HG03045 (cell line): ENCODE results near the gene SNX30.

Source experiments
- ATAC-seq: cut with Tn5 transposase; IDR thresholded peaks from one replicate; pipeline ENCODE4 v1.9.1; 2021; ENCODE audit warnings: mild to moderate bottlenecking, moderate library complexity; ENCODE audit not compliant: unreplicated experiment

The SNX30 gene

DNA sequence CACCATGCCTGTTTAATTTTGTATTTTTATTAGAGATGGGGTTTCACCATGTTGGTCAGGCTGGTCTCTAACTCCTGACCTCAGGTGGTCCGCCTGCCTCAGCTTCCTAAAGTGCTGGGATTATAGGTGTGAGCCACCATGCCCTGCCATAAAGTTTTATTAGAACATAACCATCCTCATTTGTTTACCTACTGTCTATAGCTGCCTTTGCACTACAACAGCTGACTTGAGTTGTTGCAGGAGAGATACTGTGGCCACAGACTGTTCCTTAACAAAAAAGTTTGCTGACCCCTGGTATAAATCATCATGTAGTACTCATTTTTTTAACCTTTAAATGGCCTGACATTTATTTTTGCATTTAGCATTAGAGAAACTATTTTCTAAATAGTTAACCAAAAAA lies 31.7 kb downstream of the SNX30 start:
- ATAC-seq: no peak

DNA sequence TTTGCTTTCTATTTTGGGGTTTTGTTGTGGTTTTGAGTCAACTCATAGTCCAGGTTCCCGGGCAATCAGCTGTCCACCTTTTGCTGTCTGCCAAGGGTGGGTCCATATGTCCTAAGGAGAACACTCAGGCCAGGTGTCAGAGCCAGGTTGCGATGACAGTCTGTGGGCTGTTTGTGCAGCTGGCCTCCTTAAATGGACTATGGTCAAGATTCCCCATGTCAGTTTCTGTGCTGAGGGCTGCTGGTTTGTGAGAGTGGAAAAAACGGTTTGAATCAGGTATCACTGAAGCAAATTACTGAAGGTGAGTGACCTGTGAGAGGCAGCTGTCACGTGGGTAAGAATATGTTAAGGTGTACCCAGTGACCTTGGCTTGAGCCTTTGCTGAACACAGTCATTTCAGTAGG lies 33.0 kb downstream of the SNX30 start:
- ATAC-seq: no peak

DNA sequence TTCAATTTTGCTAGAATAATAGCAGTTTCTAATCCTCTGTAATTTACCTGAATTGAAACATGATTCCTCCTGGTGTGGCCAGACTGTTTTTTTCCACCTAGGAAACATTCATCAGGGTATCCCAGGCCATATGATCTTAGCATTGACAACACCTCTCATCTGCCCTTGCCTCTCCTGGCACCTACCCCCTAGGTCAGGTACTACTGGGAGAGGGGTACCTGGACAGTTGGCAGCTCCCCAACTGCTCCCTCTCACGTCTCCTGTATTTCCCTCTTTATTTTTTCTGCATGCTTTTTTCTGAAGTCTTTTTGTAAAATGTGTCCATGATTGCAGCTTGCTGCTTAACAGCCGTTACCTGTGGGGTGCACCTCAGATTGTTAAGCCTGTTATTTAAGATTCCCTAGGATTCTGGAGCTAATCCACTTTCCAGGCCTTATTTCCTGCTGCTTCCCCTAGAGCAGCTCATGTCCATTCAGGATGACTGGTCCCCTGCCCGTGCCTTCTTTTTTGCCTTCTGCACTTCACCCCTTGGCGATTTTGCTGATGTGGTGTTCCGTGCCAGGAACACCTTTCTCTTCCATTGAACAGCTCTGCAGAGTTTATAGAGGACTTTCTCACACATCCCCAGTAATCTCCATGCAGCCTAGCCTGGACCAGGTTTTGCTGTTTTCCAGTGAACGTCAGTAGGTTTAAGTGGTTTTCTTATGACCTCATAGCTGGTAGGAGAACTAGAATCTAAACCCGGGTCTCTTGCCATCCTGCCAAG lies 33.6 kb downstream of the SNX30 start:
- ATAC-seq: no peak

DNA sequence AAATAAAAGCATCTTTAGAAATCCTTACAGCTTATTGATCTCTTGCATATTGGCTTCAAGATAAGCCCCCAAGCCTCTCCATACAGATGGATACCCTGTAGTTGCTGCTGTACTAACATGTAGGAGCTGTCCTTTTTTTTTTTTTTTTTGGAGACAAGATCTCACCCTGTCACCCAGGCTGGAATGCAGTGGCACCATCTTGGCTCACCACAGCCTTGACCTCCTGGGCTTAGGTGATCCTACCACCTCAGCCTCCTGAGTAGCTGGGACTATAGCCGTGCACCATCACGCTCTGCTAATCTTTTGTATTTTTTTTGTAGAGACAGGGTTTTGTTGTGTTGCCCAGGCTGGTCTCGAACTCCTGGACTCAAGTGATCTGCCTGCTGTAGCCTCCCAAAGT lies 35.4 kb downstream of the SNX30 start:
- ATAC-seq: no peak

DNA sequence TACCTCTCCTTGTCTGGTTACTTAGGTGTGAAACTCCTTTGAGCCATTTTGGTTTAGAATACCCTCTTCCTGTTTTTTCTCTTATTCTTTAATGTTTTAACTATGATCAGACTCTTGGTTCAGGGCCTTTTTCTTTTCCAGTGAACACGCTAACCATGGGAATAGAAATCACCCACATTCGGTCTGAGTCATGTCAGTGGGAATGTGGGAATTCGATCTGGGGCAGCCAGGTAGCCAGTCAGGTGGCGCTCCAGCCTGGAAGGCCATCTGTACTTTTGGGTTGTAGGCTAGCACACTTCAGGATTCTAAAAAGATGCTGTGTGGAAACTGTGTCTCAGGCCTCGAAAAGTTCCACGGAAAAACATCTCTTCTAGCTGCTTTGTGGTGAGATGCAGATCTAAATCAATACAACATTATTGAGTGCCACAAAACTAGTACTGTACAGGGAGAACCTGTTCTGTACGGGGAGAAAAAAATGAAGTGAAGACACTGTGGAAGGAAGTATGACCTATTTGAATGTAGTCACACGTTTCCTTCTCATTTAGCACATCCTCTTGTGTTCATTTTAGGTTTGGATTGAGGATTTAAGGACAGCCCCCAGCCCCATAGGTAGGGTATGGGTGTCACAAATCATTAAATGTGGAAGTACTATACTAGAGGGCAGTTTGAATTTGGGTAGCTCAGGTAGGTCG lies 36.4 kb downstream of the SNX30 start:
- no peak for ATAC-seq

DNA sequence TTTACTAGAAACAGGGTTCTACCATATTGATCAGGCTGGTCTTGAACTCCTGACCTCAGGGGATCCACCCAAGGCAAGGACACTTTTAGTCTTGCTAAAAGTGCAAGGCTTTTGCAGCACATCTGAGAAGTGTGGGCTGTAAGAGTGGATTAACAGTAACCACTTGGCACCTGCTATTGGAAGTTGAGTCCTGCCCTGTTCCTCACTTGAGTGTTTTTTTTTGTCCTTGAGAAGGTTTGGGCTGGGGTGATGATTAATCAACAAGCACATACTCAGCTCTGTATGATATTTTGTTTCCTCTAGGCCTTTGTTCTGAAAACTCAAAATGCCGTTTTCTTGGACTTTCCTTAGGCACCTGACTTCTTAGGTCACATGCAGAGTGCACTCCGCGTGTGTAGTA lies 37.4 kb downstream of the SNX30 start:
- no peak for ATAC-seq

DNA sequence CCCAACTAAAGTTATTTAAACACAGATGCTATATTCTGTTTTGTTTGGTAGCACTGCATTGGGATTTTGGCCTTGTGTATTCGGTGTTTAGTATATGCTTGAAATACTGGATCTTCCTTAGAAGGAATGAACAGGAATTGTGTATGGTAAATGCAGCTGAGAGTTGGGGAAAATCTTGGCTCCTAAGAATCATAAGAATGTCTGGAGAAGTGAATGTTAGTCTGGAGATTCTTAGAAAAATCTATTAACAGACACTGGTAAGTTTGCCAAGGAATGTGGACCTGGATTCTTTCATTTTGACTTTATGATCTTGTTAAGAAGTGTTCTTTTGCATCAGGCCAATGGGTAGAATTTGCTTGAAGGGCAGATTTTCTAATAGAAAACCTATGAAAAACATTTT lies 38.9 kb downstream of the SNX30 start:
- ATAC-seq: no peak

DNA sequence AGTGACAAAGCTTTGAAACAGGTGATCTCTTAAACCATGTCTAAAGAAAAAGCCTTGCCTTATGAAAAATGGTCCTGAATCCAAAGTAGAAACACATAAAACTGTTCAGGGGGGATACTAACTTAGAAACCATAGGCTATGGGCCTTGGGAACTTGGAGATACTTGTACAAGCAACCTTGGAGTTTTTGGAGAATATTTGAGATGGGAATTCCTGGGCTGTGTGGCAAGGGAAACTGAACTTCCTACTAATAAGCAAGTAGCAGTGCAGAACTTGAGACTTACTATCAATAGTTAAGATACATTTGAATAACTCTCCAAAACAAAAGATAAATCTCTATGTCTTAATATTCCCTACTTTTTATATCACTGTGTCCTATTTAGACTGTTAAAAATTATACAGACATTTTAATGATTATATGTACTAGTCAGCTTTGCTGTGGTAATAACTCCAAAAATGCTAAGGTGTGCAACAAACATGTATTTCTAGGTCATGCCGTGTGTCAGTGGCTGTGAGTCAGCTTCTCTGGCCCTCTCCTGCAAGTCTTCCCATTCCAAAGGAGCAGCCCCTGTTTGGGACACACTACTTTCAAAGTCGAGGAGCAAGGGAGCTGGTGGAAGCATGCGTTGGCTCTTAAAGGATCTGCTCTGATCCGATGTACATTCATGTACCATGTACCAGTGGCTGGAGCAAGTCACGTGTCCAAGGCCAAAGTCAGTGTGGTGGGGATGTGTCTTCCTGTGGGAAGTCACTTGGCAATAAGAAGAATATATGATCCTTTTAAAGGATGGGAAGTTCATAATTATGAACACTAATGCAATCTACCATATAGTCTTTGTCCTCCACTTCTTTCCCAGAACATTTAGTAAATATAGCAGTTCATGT lies 39.6 kb downstream of the SNX30 start:
- no peak for ATAC-seq

DNA sequence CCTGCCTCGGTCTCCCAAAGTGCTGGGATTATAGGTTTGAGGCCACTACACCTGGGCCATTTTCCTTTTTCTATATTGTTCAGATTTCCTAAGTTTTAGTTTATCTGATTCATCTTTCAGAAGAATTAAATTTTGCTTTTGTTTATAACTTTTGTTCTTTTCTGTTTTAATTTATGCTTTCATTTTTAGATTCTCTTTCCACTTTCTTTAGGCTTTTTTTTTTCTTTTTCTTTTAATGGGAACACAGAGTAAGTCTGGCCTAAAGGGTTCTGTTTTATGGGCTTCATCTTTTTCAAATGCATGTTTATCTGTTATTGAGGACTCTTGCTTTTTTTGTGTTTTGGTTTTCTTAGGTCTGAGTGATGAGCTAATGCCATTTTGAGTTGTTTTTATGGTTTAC lies 42.1 kb downstream of the SNX30 start:
- no peak for ATAC-seq

DNA sequence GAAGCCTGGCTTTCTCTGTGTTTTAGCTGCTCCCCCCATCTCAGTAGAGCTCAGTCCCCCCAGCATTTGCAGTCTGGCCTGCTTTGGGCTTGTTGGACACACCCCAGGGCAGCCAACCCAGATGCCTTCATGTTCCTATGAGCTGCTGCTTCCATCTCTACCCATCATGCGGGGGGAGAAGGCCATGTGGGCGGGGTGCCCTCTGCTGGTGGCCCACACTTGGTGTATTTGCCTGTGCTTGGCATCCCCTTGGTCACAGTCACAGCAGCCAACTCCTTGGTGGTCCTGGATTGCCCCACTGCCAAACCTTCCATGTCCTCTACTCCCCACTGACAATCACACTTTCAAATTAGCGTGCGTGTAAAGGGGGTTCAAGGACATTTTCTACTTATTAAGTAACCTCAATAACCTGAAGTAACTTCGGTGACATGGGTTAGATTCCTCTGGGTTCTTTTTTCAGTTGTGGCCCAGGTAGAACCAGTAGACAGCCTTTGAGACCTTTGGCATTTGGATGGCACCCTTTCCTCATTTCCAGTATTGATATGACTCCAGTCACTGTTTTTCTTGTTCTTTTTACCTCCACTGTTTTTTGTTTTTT lies 42.8 kb downstream of the SNX30 start:
- peak; percentile 83 for ATAC-seq

DNA sequence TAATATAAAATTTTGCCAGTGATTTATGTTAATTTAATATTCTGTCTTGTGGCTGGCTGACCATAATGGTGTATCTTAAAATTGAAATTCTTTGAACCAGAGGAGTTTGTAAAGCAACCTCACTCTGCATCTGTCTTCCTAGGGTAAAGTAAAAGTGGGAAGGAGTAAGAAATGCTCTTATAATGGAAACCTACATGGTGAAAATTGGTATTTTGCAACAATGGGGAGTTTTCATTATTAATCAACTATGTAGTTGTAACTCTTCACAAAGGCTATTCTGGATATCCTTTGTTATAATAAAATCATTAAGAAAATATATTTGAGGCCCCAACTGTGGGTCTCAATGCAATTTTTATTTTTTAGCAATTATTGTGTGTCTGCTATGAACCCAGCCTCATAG lies 44.2 kb downstream of the SNX30 start:
- no peak for ATAC-seq

DNA sequence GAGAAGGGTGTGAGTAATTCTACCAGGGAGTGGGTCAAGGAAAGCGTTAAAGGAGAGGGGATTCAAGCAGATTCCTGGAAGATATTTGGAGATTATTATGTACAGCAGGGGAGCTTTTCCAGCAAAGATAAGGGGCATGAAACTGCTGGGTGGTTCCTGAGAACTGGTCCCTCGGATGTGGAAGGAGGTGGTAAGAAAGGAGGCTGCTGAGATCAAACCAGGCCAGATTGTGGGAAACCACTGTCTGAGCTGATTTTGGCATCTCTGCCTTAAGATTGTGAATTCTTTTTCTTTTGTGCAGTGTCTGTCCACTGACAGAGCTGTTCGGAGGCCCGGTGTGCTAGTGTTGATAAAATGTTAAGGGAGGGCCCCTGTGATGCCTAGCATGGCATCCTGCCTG lies 45.4 kb downstream of the SNX30 start:
- no peak for ATAC-seq

DNA sequence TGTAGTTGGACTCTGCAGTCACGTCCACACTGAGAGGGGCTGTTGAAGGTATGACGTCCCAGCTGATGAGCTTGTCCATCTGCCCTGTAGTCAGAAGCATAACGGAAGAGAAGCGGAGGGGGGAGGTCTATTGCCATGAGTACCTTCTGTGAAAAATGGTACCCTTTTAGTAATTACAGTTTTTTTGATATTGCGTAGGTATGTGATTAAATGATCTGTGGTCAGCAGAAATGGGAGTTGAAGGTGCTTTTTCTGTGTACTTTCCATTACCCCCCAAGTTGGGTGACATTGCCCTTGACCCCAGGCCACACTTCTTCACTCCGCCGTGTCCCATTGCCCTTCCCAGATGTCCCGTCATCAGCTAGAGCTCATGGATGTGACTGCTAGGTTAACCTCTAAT lies 45.9 kb downstream of the SNX30 start:
- ATAC-seq: no peak

DNA sequence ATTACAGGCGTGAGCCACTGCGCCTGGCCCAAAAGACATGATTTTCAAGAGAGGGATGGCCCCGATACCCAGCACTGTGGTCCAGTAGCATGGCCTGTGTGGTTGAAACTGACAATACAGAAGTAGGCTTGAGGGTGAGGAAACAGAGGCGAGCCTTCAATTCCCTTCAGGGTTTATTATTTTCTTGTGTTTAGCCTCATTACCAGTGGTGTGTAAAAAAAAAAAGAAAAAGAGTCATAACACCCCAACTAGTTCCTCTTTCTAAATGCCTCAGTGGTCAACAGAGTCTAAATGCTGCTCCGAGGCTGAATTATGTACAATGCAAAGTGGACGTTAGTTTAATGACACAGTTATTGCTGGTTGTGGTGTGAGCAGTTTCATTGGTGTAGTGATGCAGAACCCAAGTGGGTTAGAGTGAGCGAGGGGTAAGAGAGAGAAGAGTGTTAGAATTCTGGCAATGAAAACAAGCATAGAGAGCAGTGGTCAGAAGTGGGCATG lies 58.8 kb downstream of the SNX30 start:
- ATAC-seq: peak; percentile 97

DNA sequence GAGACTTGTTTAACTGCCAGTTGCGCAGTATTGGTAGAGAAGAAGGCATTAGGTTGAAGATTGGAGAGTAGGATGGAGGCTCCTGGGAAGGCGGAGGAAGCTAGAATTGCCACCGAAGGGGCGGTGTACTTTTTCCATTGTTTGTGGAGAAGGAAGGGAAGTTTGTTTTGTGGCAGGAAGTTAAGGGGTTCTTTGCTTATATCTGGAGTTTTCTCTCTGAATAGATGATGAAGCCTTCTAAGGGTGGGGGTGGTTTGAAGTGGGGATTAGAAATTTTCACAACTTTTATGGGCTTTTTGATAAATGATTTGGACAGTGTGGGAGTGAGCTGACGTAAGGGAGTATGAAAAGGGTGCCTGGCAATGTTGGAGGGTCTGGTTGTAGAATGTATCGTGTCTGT lies 59.3 kb downstream of the SNX30 start:
- no peak for ATAC-seq

DNA sequence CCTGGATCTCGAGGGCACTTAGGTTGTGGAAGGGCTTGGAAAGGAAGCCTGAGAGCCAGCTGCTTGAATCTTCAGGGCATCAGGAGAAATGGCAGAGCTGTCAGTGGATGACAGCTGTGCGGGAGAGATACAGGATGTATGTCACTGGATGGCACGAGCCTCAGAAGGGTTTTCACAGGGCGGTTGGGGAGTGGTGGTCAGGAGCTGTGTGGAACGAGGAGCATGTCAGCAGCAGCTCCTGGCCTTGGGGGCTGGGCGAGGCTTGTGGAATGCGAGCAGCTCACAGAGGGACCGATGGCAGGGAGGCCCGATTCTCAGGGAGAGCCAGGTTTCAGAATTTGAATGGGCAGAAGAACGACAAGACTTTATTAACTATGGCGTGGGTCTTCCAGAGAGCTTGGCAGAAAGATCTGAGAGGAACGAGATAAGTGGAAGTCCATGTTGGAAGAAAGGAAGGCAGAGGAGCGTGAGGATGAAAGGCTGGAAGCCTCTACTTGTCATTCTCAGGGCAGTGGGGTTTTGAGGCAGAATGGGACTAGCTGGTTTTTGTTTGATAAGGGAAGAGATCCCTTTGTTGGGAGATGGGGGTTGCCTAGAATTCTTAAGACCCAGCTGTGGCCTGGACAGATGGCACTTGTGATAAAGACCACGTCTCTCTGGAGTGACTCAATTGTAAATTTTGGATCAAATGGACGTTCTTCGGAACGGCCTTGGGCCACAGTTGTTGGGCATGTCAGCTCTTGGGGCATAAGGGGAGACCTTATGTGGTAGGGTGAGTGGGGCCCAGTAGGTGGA lies 60.3 kb downstream of the SNX30 start:
- ATAC-seq: no peak

DNA sequence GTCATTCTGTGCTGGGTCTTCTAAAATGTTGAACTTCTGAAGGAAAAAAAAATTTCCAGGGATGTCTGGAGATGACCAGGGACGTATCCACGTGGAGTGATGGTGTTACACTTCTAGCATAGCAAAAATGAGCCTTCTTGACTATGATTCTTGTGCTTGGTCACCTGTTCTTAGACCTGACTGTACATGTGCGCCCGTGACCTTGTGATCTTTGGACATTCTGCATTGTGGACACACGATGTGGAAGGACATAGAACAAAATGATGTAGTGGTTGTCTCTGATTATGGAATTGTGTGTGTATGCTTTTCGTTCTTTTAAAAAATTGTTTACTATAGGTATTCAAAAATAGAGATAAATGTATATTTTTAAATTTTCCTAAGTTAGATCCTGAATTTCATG lies 61.0 kb downstream of the SNX30 start:
- ATAC-seq: no peak

DNA sequence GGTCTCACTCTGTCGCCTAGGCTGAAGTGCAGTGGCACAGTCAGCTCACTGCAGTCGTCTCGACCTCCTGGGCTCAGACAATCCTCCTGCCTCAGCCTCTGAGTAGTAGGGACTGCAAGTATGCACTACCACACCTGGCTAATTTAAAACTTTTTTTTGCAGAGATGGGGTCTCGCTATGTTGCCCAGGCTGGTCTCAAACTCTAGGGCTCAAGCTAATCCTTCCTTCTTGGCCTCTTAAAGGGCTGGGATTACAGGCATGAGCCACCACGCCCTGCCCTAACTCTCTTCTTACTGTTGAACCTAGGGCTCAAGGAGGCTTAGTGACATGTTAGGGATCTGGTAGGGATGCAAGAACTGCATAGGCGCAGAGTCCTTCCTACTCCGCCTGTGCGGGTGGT lies 65.3 kb downstream of the SNX30 start:
- no peak for ATAC-seq

DNA sequence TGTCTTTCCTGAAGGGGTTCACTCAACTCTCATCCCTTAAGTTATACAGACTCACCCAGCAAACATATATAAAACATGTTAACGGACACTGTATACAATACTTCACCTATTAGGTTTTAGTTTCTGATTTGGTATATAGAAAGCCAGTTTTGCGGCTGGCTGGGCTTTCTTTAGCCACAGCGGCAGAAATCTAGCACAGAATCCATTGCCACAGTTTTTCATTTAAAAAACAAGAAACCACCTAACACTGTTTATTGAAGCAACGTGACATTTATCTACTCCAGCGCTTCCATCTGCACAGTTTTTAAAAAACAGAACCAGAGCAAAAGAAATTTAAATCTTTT lies 67.3 kb downstream of the SNX30 start:
- ATAC-seq: no peak
